GM19351 (cell line): ENCODE measurements around the gene EFCAB11.

Experiments
- ATAC-seq: cut with Tn5 transposase; IDR thresholded peaks from one replicate; pipeline ENCODE4 v1.9.1; 2021; ENCODE audit warnings: mild to moderate bottlenecking, moderate library complexity; ENCODE audit not compliant: unreplicated experiment

Gene EFCAB11

GRCh38 chr14:89775151-89775550, 179.4 kb downstream of the EFCAB11 start:
- ATAC-seq: no peak

GRCh38 chr14:89773644-89774316, 180.8 kb downstream of the EFCAB11 start:
- ATAC-seq: peak; percentile 78

GRCh38 chr14:89773151-89773550, 181.4 kb downstream of the EFCAB11 start:
- peak; percentile 47 for ATAC-seq

GRCh38 chr14:89771251-89771650, 183.3 kb downstream of the EFCAB11 start:
- ATAC-seq: no peak

GRCh38 chr14:89767861-89768268, 186.7 kb downstream of the EFCAB11 start:
- ATAC-seq: peak; percentile 82

GRCh38 chr14:89767131-89767530, 187.4 kb downstream of the EFCAB11 start:
- ATAC-seq: no peak

- no peak for ATAC-seq
Measured at GRCh38 chr14:89765346-89765745, 189.2 kb downstream of the EFCAB11 start.

GRCh38 chr14:89760086-89760485, 194.4 kb downstream of the EFCAB11 start:
- no peak for ATAC-seq

GRCh38 chr14:89757313-89757939, 197.1 kb downstream of the EFCAB11 start:
- ATAC-seq: no peak

- no peak for ATAC-seq
Measured at GRCh38 chr14:89755816-89756215, 198.7 kb downstream of the EFCAB11 start.

GRCh38 chr14:89753828-89754412, 200.6 kb downstream of the EFCAB11 start:
- no peak for ATAC-seq

GRCh38 chr14:89750908-89751392, 203.6 kb downstream of the EFCAB11 start:
- ATAC-seq: no peak

GRCh38 chr14:89750281-89750755, 204.2 kb downstream of the EFCAB11 start:
- no peak for ATAC-seq

GRCh38 chr14:89748004-89748403, 206.5 kb downstream of the EFCAB11 start:
- ATAC-seq: no peak

- ATAC-seq: no peak
Measured at GRCh38 chr14:89747126-89747525, 207.4 kb downstream of the EFCAB11 start.

GRCh38 chr14:89746654-89747053, 207.9 kb downstream of the EFCAB11 start:
- ATAC-seq: no peak

- ATAC-seq: no peak
Measured at GRCh38 chr14:89746135-89746534, 208.4 kb downstream of the EFCAB11 start.
